ENCODE results near the gene PDZD4.
"Not testable (repeated sequence)": the region's sequence is repeated elsewhere in the genome, so short reads cannot be mapped to it uniquely, and the experiment has no call there.

PDZD4 gene

DNA sequence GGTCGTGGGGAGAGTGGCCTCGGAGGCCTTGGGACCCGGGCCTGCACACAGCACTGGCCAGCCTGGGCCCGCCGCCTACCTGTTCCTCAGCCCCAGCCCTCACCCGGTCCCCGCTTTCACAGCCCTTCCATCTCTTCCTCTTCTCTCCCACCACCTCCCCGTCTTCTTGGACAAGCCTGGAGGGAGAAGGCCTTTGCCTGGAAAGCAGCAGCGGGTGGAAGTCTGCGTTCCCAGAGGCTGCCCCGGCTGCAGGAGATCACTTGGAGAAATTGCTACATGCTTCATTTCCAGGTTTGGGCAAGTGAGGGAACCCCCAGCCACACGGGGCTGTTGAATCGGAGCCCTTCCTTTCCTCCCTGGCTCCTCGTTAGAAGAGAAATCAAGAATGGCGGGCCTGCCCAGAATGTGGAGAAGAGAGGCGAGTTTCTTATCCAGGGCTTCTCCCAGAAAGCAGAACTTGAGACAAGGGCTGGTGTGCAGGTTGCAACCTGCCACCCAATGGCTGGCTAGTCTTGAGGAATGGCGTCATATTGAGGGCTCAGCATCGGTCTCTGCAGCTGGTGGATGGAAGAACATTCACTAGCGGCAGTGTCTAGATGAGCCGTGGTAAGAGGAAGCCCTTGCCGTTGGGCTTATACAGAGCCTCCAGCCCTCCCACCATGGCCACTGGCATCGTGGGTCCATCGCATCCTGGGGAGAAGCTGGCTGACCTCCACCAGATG lies 1.2 kb upstream of the PDZD4 start:
- FAIRE-seq: no peak

DNA sequence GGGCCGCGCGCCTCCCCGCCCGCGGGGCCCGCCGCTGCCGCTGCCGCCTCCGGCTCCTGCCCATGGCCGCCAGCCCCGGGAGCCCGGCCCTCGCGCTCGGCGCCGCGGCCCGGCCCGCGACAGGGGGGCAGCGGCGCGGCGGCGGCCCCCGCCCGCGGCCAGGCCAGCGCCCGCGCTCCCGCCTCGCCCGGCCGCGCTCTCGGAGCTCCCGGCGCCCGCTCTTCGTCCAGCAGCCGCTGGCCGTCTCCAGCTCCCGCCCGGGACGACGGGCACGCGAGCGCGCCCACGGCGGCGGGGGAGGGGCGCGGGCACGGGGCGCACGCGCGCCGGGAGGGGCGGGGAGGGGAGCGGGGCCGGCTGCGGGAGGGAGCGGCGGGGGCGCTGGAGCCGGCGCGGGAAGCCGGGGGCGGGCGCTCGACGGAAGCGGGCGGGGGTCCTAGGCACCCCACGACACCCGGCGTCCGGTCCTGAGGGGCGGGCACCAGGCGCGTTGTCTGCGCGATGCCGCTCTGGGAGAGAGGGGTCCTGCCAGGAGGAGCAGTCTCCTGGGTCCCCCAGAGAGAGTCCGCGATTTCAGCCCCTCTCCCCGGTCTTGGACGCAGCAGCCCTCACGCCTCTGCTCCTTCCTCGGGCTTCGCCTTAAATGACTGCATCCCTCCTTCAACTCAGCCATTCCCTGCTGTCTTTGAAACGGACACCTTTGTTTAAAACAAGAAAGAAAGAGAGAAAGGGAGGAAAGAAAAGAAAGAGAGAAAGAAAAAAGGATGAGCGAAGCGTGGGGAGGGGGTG lies 490 bp upstream of the PDZD4 start:
- FAIRE-seq: no peak

DNA sequence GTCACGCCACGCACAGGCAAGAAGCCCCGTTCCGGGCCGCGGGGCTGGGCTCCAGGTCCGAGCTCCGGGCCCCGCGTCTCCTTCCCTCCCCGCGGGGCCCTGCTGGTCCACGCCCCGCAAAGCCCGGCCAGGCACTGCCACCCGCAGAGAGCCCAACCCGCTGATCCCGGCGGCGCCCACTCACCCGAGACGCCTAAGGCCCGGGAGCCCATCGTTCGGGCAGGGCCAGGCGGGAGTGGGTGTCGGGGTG lies 870 bp downstream of the PDZD4 start:
- no peak for FAIRE-seq

DNA sequence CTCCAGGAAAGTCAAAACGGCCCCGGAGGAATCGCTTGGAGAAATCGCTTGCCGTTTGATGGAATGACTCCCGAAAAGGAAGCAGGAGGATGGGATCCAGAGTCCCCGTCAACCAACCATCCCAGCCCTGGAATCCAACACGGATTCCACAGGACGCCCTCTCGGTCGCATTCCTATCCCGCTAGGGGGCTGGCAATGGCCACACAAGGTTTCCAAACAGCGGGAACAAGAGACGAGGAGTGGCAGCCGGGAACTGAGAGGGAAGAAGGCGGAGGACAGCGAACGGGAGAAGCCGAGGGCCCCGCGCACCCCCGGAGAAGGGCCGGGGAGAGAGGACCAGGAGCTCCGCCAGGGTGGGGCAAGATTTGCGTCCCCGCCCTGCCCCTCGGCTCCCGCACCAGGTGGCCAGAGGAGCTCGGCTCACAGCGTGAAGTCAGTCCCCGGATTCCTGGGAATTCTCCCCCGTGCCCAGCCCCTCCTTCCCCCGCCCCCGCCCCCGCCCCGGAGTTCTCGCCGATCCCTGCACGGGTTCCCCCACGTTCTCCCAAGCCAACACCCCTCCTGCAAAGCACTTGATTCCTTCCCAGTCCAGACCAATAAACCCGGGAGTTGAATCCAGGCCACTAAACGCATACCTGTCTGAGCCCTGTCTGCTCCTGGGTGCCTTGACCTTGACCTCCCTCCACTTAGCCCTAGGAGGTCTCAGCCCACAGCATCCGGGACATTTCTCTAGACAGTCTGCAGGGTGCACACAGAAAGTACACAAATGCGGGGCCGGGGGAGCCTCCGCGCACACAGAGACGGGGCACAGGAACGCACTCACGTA lies 1.4 kb downstream of the PDZD4 start:
- FAIRE-seq: no peak

DNA sequence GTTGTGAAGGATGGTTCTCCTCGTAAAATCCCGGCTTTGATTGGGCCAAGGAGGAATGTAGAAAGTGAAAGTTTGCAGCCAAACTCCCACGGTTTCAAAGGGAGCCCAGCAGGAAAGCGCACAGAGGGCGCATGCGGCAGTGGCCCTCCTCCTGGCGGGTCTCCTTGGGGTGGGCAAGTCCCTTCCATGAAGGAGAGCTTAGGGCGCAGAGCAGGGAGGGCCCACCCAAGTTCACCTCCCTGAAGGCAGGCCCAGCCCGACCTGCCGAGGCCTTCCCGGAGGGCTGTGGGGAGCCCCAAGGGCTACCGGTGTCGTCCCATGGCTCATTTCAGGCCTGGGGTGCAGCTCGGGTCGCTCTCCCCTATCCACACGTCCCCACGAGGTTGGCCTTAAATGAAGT lies 2.0 kb downstream of the PDZD4 start:
- no peak for FAIRE-seq

DNA sequence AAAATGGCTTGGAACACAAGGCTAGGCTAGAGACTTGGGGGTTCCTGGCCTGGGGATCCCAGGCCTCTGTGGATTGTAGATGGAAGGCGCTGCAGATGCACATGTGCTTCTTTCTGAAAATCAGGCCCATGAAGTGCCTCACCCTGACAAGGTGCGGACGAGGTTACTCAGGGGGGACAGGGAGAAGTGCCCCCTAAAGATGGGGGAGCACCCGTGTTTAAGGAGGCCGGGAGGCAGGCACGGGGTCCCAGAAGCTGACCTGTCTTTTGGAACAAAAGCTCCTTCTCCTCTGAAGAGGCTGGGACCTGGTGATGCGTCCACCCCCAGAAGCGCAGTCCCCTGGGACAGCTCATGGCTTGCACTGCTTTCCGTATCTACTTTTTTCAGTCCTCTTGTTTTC lies 2.4 kb downstream of the PDZD4 start:
- FAIRE-seq: no peak

DNA sequence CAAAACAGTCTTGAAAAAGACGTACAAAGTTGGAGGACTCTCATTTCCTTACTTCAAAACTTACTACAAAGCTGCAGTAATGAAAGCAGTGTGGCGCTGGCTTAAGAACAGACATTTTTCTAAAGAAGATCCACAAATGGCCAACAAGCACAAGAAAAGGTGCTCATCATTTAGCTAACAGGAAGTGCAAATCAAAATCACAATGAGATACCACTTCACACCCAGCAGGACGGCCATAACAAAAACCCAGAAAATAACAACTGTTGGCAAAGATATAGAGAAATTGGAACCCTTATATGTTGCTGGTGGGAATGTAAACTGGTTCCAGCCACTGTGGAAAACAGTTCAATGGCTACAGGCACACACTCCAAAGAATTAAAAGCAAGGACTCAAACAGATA lies 3.3 kb downstream of the PDZD4 start:
- no peak for FAIRE-seq

DNA sequence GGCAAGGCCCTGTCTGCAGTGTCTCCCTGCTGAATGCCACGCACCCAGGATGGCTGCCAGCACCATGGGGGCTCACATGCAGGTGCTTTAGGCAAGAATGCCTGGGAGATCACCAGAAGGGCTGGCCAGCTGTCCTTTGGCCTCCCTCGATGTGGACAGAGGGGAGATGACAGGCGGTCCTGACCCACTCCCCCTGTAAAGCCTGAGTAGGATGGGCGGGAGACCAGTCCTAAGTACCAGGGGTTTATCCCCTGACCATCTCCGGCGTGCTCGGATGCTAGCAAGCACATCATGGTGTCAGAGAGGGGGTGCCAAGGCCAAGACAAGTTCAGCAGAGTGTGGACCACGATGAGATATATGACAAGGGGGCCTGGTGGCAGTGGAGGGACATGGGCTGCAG lies 5.3 kb downstream of the PDZD4 start:
- FAIRE-seq: no peak

DNA sequence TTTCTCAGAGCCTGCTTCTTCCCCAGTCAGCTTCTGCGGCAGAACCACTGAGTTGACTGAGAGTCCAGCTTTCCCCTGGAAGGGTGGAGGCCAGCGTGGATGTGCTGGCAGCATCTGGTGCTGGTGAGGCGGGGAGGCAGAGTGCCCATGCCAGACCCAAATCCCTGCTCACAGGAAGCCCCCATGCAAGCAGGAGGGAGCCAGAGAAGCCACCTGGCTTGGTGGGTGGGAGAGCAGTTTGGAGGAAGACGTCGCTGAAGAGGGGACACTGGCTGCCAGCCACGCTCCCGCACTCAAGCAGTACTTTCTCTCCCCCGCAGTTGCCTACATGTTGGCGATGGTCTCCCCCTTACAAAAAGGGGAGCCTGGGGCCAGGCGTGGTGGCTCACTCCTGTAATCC lies 6.0 kb downstream of the PDZD4 start:
- FAIRE-seq: no peak

DNA sequence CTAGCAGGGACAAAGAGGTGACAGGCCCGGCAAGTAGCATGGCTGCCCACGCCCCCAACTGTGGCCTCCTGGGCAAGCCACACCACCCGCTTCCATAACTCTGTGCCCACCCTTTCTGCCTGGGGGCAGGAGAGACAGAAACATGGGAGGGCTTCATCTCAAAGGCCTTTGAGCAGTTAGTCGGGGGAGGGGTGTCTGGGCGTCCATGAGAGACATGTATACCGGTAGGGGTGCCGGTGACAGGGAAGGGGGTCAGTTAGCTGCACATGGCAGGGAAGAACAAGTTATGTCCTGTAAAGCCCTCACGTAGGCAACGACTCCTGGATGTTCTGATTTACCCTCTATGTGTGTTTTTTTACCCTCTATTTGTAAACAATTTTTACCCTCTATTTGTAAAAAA lies 9.3 kb downstream of the PDZD4 start:
- FAIRE-seq: no peak

DNA sequence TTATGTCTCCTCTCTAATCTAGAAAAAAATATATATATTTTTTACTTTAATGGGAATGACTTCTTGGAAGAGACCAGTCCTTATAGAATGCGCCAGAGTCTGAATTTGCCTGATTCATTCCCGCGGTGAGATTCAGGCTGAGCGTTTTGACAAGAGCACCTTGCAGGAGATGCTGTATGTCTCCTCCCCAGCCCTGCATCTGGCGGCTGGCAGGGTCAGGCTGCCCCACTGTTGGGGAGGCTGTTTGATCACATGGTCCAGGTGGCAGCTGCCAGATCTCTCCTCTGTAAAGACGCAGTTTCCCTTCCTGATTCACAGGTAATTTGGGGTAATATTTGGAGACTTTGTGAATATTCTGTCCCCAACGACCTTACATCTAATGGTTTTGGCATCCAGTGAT lies 9.7 kb downstream of the PDZD4 start:
- FAIRE-seq: no peak

DNA sequence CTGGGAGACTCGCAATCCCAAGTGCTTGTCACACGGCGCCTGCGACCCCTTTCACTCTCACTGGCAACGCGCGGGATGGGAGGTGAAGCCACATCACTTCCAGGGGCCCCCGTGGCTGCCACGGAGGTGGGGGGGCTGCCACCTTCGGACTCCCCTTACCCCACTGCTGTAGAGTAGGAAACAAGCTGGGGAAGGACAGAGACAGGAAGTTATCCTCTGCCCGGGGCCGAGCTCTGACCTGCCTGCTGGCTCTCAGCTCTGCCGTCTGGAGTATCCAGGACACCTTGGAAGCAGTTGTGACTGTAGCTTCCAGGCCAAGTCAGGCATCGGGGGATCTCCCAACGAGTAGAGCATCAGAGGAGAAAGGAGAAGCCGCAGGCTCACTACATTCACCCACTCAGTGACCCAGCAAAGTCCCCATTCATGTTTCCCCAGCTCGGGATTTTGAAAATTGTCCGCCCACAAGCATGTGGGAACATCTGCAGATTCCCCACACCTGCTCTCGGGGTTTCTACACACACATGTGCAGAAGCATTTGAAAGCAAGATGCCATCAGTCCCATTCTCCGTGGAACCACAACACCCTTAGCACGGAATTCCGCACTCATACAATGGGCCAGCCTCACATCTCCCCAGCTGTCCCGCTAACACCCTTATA lies 10.8 kb downstream of the PDZD4 start:
- no peak for FAIRE-seq

DNA sequence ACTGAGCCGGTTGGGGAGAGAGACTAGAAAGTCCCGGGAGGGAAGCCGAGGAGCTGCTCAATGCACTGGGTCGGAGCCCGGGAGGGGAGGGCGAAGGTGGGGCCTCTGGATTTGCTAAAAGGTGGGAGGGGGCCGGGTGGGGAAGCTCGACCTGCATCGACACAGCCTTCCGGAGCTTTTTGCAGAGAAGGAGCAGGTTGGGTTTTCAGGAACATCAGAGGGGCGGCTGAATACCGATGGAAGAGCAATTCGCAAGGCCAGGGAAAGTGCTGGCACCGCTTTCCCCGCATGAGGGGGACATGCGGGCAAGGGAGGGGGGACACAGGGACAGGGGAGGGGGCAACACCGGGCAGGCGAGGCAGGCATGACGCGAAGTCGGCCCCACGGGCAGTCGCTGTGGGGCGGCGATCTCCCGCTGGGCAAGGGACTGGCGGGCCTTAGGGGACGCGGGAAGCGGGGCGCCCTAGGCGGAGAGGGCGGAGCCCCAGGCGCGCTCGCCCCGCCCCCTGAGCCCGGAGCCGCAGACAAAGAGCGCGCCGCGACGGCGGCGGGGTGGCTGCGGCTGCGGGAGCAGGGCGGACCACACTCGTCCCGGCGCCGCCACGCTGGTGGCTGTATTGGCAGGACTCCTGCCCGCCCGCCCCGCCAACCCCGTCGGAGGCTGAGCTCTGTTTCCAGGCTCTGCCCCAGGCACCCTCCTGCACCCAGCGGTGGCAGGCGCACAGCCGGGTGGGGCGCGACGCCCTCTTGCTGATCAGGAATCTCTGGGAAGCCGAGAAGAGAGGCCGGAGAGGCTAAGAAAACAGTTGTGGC lies 11.6 kb downstream of the PDZD4 start:
- no peak for FAIRE-seq

DNA sequence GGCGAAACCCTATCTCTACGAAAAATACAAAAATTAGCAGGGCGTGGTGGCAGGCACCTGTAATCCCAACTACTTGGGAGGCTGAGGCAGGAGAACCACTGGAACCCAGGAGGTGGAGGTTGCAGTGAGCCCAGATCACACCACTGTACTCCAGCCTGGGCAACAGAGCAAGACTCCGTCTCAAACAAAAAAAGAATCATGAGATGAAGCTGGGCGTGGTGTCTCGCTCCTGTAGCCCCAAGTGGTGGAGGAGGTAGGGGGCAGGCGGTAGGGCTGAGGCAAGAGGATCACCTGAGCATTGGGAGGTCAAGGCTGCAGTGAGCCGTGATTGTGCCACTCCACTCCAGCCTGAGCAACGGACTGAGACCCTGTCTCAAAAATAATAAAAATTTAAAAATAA lies 12.3 kb downstream of the PDZD4 start:
- not testable (repeated sequence) for FAIRE-seq

DNA sequence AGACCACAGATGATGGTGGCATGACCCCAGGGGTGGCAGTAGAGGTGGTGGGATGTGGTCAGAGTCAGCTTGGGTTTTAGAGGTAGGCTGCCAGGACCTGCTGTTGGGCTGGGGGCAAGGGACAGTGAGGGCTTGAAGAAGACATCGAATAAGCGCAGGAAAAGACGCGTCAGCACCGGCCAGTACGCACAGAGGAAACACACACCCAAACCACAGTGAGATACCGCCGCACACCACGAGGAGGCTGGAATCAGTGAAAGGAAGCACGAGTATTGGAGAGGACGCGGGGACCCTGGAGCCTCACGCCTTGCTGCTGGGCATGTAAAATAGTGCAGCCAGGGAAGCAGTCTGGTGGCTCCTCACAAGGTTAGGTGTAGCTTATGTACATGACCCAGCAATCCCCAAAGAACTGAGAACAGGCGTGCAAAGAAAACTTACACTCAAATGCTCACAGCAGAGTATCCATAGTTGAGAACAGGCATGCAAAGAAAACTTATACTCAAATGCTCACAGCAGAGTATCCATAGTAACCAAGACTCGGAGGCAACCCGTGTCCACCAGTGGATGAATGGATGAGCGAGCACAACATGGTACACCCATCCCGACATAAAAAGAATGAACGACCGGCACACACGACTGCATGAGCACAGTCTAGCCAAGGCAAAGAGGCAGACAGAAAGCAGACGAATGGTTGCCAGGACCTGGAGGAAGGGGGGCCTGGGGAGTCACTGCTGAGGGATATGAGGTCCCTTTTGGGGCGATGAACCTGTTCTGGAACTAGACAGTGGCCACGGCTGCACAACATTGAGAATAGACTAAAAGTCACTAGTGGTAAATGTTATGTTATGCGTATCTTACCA lies 13.3 kb downstream of the PDZD4 start:
- no peak for FAIRE-seq

DNA sequence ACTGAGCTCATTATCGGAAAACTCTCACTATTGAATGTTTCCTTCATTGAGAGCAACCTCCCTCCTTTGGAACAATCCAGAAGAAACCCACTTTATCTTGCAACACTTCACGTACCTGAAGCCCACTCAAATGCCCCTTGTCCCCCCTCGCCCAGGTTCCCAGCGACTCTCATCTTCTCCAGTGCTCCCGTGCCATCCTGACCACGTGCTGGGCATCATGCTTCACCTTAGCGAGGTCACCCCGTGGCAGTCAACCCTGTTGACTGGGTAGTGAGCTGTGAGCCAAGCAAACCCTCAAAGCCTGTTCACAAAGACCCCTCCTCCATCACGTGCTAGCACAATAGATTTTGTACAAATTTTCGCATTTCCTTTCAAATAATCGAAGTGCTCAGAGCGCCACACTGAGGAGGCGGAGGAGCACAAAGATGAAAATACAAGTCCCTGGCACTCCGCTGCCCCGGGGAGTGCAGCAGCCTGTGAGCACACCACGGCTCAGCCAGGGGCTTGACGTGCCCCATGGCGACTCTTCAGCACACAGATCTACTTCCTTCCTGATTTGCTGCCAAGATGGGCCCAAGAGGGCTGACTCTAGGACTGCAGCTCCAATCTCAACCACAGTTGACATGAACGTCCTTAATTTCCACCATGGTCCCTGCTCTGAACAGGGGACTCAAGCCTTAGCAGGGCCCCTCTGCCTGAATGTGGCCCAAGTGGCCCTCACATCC lies 15.6 kb downstream of the PDZD4 start:
- no peak for FAIRE-seq

DNA sequence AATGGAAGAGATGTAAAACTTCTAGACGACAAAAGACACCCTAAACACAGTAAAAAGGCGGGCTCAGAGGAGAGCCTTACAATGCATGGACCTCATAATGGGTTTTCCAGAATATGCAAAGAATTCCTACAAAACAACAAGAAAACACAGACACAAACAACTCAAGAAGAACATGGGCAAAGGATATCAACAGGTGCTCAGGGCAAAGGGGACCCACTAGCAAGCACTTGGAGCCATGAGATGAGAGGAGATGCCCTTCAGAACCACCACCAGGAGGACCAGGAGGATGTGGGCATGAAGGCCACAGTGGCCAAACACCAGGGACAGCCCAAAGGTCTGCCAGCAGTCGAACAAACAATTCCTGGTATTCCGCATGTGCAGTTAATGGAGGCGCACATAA lies 17.2 kb downstream of the PDZD4 start:
- FAIRE-seq: no peak

DNA sequence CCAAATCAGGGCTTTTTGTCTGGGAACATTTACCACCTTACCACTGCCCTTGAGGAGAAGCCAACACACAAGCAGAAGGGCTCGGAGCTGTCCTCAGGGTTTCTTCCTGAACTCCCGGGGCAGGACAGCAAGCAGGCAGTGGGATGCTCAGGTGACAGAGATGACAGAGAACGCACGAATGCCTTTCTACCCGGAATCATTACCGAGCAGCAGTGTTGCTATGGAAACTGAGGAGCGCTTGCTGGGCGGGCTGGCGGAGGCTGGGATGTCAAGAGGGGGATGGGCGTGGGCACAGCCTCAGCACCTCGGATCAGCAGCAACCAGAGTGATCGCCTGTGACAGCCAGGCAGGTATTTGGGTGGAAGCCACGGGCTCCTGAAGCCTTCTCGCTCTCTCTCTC lies 18.1 kb downstream of the PDZD4 start:
- no peak for FAIRE-seq

DNA sequence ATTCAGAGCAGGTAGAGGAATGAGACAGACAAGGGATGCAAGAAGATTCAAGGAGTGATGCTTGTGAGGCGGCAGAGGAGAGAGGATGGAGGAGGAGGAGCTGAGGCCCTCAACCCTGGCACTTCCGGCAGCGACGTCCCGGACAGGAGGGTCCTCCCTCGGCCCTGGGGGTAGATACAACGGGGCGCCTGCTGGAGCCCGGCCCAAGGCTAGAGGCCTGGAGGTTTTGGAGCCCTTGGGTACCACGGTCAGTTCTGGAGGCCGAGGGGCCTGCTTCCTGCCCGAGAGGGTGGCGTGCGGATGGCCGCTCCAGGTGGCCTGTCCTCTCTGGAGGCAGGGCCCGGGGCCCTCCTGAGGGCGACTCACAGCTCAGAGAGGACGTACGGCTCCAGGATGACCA lies 22.4 kb downstream of the PDZD4 start:
- no peak for FAIRE-seq

DNA sequence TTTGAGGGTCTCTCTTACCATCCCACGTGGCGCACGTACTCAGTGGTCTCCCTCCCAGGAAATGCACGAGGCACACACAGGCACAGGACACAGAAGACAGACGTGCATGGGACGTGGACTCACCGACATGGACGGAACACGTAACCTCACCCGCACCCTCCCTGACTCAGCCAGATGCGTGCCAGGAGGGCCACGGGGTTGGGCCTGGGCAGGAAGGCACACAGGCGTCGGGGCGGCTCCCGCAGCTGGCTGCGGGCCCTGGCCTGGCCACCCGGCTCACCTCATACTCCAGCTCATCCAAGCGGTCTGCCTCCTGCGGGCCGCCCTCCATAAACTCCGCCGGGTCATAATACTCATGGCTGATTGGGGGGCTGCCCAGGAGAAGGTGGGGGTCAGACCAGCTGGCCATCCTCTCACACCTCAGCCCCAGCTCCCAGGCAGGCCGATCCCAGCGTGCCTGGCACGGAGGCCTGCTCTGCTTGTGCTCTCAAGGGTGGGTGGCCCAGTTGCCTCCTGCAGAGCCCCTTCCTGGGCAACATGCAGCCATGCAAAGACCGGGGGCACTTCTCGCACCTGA lies 23.3 kb downstream of the PDZD4 start:
- no peak for FAIRE-seq

DNA sequence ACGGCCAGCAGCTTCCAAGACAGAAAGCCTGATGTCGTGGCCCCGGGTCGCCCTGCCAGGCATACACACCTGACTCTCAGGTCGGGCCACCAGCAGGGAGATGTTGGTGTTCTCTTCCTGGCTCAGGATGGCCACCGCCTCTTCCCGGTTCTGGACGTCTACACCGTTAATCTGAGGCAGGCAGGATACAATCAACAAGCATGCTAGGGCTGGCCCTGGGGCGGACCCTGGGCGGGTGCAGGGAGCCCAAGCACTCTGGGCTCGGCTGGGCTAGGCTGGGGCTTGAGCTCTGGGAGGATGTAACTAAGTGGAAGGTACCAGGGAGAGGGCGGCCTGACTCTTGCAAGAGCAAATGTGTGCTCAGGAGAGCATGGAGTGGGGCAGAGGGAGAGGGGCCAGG lies 24.9 kb downstream of the PDZD4 start:
- no peak for FAIRE-seq

Data from A204.1 (cell line).